HEK293T (cell line): Measurements from ENCODE around the gene IL1R1.

Experiments
- FOXK2 ChIP-seq: fragments of 450-650 bp; IDR thresholded peaks from 2 replicates; pipeline ENCODE4 v1.6.1; 2016; ENCODE audit warnings: mild to moderate bottlenecking
- FOXM1 ChIP-seq: fragments of 450-650 bp; IDR thresholded peaks from 2 replicates; pipeline ENCODE4 v1.6.1; 2017; ENCODE audit warnings: mild to moderate bottlenecking, borderline replicate concordance
- HDGF ChIP-seq: fragments of 450-650 bp; IDR thresholded peaks from 2 replicates; pipeline ENCODE4 v1.6.1; 2017; ENCODE audit warnings: antibody characterized with exemption, borderline replicate concordance
- L3MBTL2 ChIP-seq: fragments of 450-650 bp; conservative IDR thresholded peaks from 2 replicates; pipeline ENCODE4 v1.6.1; 2016; ENCODE audit warnings: mild to moderate bottlenecking
- SP1 ChIP-seq: fragments of 450-650 bp; IDR thresholded peaks from 2 replicates; pipeline ENCODE4 v1.6.1; 2017

GRCh38 chr2:102155703-102156515 is 13.4 kb downstream of the IL1R1 start:
- TF ChIP-seq FOXM1 (no peak), L3MBTL2 (no peak), HDGF (no peak), FOXK2 (no peak), SP1 (no peak)
